K562 (cell line): ENCODE data around the gene SHROOM3. TPM values are rescaled to one million over a fixed set of nuclear protein-coding genes. Genes with fewer than 3 reads are reported as not detected.

ENCODE experiments used
- BRD9 ChIP-seq: fragments of 450-650 bp; IDR thresholded peaks from 2 replicates; pipeline ENCODE4 v1.6.1; 2018; ENCODE audit warnings: low read depth; ENCODE audit not compliant: partially characterized antibody
- GABPA ChIP-seq: fragments of 200-800 bp; sonication (Bioruptor generic); conservative IDR thresholded peaks from 2 replicates; pipeline ENCODE4 v1.6.1; 2016; ENCODE audit warnings: low read depth, missing genetic modification characterization, missing compliant biosample characterization
- GMEB1 ChIP-seq: fragments of 250-450 bp; sonication (Bioruptor Pico); IDR thresholded peaks from 2 replicates; pipeline ENCODE4 v1.4.0; 2020; ENCODE audit warnings: mild to moderate bottlenecking
- JUN ChIP-seq, 2 experiments: sonication (generic) in 1 of 2; formaldehyde crosslinking in 1 of 2; IDR thresholded peaks; 2 replicates each; pipeline versions ENCODE4 v1.6.1 to v1.8.0; 2012 to 2022; ENCODE audit warnings: borderline replicate concordance in 2 of 2, mild to moderate bottlenecking in 2 of 2, improper control_type of control experiment in 1 of 2, low read depth in 1 of 2, low read length in 1 of 2, missing genetic modification reagents in 1 of 2
- KDM4B ChIP-seq, 2 experiments: fragments of 450-650 bp in 1 of 2; sonication (generic) in 1 of 2; IDR thresholded peaks; 2 replicates each; pipeline ENCODE4 v1.6.1; 2016 to 2017; ENCODE audit warnings: borderline replicate concordance in 2 of 2, antibody characterized with exemption in 1 of 2, low read depth in 1 of 2, mild to moderate bottlenecking in 1 of 2
- NCOA4 ChIP-seq: fragments of 450-650 bp; IDR thresholded peaks from 2 replicates; pipeline ENCODE4 v1.6.1; 2018; ENCODE audit warnings: mild to moderate bottlenecking; ENCODE audit not compliant: partially characterized antibody
- SFPQ ChIP-seq: fragments of 200-400 bp; formaldehyde crosslinking; IDR thresholded peaks from 2 replicates; pipeline ENCODE4 v1.6.1; 2017; ENCODE audit warnings: mild to moderate bottlenecking, low read depth, low read length, moderate library complexity
- YBX1 ChIP-seq: fragments of 450-650 bp; IDR thresholded peaks from 2 replicates; pipeline ENCODE4 v1.7.1; 2016; ENCODE audit warnings: mild to moderate bottlenecking
- polyA plus RNA-seq, 8 experiments: library from polyadenylated mRNA; depleted of rRNA in 4 of 8; stranded (reverse) in 5 of 8; unstranded in 3 of 8; fragments of >200 nt; fragmentation: Nextera tagmentation in 2 of 8; fragmentation: Illumina TruSeq in 1 of 8; extraction: Ambion mirVana in 2 of 8; extraction: Trizol in 1 of 8; gene quantifications; 2 replicates each; pipeline versions ENCODE4 v1.2.1 to v1.2.3, GENCODE V29; 2011 to 2014; ENCODE audit warnings: inconsistent platforms in 1 of 8, missing spikeins in 1 of 8
- total RNA-seq, 7 experiments: library from RNA; depleted of rRNA in 6 of 7; stranded (reverse); fragments of >200 nt in 6 of 7; fragmentation: Illumina TruSeq in 2 of 7; extraction: Trizol in 2 of 7; gene quantifications; 2 replicates each; pipeline versions ENCODE4 v1.2.1 to v1.2.3, GENCODE V29; 2011 to 2021; ENCODE audit warnings: low replicate concordance in 1 of 7

SHROOM3 gene
- total and polyA plus RNA-seq, 9 of the 15 experiments (the other 6 are each of a cell fraction or from before 2014, with no cell fraction given): 0.01 to 0.07 TPM; not detected in 7

GRCh38 chr4:76740866-76741662, 306.0 kb downstream of the SHROOM3 start (continued):
- TF ChIP-seq NCOA4: no peak
- no peak for TF ChIP-seq JUN (IDR thresholded peaks at IDR 0.05; ENCODE audit: borderline replicate concordance, low read depth, low read length)
- TF ChIP-seq JUN (CRISPR knock-in tag; IDR thresholded peaks at IDR 0.05; ENCODE audit: borderline replicate concordance): no peak
- no peak for TF ChIP-seq SFPQ
- TF ChIP-seq BRD9: no peak
- TF ChIP-seq KDM4B (IDR thresholded peaks at IDR 0.05; ENCODE audit: borderline replicate concordance in 2 of 2, low read depth in 1 of 2): no peak
- no peak for TF ChIP-seq YBX1
- TF ChIP-seq GABPA: no peak
- TF ChIP-seq GMEB1 (CRISPR knock-in tag): no peak
